Stimulated activated naive CD4-positive, alpha-beta T cell (primary cell): ENCODE measurements around the gene MAGEA11.
"Not testable (repeated sequence)": the region's sequence is repeated elsewhere in the genome, so short reads cannot be mapped to it uniquely, and the experiment has no call there.

Source experiments
- DNase-seq, 6 experiments: peaks; one replicate each; lab custom pipeline; 2025; lab: John Stamatoyannopoulos, UW

MAGEA11 gene, protein sequence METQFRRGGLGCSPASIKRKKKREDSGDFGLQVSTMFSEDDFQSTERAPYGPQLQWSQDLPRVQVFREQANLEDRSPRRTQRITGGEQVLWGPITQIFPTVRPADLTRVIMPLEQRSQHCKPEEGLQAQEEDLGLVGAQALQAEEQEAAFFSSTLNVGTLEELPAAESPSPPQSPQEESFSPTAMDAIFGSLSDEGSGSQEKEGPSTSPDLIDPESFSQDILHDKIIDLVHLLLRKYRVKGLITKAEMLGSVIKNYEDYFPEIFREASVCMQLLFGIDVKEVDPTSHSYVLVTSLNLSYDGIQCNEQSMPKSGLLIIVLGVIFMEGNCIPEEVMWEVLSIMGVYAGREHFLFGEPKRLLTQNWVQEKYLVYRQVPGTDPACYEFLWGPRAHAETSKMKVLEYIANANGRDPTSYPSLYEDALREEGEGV

DNA sequence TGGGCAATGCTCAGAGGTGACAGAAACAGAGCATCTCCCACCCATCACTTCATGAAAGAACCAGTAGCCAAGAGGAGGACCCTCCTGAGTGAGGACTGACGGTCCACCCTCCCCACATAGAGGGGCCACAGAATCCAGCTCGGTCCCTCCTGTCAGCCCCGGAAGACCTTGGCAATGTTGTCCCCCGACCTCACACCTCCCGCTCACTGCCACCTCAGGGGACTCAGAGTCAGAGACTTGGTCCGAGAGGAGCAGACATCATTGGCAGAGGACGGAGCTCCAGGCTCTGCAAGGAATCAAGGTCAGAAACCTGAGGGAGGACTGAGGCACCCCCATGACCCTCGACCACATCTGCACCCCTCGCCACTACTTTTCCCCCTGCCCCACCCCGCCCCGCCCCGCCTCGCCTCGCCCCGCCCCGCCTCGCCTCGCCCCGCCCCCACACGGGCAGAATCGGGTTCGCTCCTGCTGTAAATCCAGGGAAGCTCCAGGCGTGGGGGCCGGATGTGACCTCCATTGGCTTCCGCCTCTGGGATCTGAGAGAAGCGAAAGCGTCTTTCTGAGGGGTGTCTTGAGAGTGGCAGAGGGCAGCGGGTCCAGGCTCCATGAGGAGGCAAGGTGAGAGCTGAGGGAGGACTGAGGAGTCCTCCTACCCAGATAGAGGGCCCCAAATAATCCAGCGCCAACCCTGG is at the start of gene MAGEA11:
MAGEA11 (plus strand) TSS at position 516 of the 692 bp plus-strand sequence. CDS start 1,100 bp downstream, outside the sequence.
- no peak for DNase-seq

DNA sequence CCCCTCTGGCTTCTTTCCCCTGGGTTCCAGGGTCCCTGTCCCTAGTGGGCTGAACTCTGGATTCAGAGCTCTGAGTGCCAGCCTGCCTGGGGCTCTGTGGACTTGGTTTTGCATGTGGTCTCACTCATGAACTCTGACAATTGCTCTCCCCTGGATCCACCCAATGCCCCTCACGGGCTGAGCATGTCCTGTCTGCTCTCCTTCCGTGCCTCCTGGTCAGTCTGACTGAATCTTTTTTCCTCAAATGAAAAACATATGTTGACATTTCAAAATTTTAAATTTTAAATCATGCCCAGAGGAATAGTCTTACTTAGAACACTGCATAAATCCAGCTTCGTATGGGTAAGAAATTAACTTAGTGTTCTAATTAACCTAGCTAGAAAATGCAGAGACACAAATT is 36.8 kb upstream of the MAGEA11 start:
- not testable (repeated sequence) for DNase-seq

DNA sequence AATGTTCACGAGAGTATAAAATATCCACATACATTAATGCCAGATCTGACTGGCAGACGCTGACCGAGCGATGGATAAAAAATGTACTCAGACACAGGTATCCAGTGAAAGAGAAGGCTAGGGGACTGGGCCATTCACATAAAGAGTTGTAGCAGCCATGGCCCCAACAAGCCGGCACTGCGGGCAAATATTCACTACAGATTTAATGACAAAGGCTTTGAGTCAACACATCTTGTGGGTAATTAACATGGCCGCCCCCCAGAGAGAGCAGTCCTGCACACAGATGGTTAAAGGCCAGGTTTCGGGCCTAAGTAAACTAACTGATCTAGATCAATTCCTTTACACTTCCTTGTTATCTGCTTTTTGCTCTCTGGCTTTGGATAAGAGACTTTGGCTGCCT is 36.3 kb upstream of the MAGEA11 start:
- DNase-seq: not testable (repeated sequence)

DNA sequence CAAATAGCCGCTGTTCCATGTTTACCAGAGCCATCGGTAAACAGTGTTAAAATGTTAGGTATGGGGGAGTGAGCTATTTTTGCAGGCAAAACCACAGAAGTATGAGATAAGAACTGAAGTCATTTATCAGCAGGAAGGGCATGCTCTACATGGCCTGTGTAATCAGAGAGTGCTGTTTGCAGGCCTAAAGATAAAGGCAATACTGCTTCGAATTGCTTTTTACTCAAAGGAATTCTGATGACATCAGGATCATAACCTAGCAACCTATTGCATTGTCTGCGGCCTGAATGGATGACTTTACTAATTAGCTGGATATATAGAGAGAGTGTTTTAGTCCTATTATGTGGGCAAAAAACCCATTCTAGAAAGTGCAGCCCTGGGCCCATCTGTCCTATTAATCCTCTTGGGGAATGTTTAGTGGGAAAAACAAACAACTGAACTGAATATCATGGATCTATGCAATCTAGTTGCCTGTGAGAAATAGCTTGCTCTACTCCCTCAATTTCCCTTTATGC is 32.6 kb upstream of the MAGEA11 start:
- not testable (repeated sequence) for DNase-seq

DNA sequence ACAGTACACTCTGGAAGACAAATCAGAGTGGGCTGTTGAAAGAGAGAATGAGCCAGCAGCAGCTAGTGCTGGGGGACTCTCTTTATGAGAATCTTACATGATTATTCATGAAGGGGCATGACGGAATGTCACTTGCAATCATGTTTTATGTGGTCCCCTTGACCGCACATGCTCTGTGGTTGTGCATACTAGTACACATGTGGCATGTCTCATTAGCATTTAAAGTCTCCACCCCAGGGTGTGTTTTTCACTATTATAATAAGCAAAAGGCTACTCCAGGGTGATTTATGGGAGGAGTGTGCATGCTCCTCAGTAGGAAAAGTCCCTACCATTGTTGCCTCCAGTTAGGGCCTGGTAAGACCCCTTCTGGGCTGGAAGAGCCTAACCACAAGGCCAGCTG is 30.7 kb upstream of the MAGEA11 start:
- no peak for DNase-seq

DNA sequence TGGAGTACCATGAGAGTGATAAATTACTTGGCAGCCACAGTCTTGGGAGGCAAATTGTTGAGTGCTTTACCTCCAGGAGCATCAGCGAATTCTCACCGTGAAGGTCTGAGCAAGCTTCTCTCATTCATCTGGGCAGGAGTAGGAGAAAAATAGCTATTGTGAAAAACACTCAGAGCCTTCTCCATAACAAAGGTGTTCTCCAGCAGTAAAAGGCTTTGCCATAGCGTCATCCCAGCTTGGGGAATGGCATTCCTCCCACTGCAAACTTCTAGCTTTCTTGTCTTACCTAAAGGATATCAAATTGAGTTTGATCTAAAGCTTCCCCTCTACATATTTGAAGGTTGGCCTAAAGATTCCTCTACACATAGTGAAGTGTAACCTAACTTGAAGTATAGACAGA is 29.8 kb upstream of the MAGEA11 start:
- no peak for DNase-seq

DNA sequence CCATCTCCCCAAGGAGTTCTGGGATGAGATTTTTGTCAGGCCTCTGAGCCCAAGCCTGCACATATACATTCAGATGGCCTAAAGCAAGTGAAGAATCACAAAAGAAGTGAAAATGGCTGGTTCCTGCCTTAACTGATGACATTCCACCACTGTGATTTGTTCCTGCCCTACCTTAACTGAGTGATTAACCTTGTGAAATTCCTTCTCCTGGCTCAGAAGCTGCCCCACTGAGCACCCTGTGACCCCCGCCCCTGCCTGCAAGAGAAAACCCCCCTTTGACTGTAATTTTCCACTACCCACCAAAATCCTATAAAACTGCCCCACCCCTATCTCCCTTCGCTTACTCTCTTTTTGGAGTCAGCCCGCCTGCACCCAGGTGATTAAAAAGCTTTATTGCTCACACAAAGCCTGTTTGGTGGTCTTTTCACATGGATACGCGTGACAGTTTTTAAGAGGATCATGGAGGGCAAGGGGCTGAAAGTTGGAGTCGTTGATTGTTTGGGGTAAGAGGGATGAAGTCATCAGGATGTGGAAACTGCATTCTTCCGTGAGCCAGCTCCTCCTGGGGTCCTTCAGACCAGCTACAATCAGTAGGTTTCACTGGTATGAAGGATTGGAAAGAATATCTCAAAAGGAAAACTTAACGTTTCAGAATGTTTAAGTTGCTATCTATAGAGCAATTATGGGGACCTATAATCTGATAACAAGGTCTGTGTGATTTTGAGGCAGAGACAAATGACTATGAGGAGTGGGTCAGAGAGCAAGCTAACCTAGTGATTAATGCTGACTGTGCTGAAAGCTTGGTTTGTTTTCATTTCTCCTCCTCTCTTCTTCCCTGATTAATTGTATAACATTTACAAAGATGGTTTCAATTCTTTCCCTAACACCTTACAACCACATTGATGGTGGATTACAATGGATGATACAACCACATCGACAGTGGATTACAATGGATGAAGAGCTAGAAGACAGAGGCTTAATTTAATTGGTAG is 28.6 kb upstream of the MAGEA11 start:
- no peak for DNase-seq

DNA sequence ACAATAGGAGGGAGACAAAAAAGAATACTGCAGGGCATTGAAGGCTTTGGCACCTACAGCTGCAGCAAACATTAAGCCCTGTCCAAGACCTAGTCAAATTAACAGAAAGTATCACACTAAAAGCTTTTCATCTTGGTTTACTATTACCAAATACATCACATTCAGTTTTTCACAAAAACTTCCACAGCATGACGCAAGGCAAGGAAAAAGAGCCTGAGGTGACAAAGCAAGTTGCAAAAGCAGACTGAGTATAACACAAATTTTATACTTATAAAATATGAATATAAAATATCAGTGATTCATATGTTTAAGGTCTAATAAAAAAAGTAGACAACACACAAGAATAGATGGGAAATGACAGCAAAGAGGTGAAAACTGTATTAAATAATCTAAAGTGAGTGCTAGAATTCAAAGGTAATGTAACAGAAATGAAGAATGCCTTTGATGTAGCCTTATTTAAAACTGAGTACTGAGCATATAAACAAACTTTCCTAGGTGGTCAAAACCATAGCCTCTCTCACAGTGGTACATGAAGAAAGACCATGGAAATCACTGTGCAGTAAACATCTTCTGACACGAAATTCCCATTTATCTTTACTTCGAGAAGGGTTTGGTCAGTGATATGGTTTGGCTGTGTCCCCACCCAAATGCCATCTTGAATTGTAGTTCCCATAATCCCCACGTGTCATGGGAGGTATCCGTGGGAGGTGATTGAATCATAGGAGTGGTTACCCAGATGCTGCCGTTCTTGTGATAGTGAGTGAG is 27.7 kb upstream of the MAGEA11 start:
- DNase-seq: no peak

DNA sequence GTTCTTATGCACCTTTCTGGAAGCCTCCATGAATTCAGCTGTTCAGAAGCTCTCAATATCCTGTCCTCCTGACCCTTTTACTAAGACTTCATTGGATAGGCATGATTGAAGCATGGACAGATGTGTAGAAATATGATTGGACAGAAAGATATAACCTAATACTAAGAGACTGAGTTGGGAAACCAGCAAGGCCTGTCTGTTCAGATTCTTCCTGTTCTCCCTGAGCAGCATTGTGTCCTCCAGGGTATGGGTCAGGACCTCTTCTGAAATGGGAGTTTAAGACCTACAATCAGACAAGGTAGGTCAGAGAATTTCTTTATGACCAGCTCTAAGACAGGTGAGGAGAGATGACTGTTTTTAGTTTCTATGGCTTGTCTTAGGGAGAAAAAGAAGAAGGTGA is 23.9 kb upstream of the MAGEA11 start:
- DNase-seq: no peak

DNA sequence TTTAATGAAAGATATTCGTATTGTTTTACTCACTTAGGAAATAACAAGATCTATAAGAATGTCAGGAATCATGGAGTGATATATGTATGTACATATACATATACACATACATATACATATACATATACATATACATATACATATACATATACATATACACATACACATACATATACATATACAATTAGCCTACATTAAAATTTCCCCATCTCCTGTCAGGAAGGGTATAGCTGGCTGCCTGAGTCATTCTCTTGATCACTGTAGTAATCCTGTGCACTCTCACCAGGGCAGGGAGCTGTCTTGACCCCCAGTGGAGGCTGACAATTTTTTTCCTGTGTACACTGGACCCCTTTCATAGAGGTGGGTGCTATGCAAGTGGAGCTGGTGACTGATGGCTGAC is 23.3 kb upstream of the MAGEA11 start:
- DNase-seq: no peak

DNA sequence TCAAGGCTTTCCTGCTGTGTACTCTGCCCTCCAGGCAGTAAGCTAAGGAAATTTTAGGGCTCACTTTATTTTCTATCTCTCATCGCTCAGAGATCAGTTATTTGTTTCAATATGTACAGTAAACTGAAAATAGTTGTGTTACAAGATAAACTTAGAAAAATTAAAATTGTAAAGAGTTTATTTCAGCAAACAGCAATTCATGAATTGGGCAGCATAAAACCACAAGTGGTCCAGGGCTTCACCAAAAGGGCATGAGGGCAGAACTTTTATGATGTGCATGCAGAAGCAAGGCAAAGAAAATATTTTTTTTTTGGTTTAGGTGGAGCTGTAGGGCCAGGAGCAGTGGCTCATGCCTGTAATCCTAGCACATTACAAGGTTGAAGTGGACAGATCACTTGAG is 20.1 kb upstream of the MAGEA11 start:
- DNase-seq: no peak

DNA sequence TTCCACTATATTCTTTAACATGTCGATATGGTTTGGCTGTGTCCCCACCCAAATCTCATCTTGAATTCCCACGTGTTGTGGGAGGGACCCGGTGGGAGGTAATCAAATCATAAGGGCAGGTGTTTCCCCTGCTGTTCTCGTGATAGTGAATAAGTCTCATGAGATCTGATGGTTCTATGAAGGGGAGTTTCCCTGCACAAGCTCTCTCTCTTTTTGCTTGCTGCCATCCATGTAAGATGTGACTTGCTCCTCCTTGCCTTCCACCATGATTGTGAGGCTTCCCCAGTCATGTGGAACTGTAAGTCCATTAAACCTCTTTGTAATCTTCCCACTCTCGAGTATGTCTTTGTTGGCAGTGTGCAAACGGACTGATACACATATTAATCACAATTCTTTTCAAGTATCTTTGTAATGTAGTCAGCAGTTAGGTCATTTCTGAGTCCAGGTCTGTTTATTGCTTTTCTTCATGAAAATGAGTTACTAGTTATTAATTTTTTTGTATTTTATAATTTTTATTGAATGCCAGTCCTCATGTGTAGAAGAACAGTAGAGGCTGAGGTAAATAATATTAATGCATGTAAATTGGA is 19.1 kb upstream of the MAGEA11 start:
- not testable (repeated sequence) for DNase-seq

DNA sequence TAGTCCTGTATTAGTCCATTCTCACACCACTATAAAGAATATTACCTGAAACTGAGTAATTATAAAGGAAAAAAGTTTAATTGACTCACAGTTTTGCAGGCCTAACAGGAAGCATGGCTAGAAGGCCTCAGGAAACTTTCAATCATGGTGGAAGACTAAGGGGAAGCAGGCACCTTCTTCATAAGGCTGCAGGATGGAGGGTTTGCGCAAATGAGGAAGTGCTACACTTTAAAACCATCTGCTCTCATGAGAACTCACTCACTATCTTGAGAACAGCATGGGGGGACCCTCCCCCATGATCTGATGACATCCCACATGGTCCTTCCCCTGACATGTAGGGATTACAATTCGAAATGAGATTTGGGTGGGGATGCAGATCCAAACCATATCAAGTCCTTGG is 12.1 kb upstream of the MAGEA11 start:
- DNase-seq: no peak

DNA sequence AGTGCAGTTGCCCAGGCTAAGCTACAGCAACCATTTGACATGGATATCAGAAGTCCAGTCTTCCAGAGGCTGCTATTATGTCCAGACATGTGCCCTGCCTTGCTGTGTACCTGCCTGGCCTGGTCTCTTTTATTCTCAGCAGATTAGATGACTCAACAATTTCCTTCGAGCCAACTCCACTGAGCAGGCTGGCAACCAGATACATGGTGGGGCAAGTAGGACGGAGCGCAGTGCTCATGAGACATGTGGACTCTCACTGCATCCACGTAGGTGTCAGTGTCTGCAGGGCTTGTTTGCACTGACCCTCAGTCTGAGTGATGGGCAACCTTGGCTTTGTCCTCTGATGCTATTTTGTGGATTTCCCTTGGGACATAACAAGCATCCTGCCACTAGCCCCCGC is 7.2 kb upstream of the MAGEA11 start:
- no peak for DNase-seq

DNA sequence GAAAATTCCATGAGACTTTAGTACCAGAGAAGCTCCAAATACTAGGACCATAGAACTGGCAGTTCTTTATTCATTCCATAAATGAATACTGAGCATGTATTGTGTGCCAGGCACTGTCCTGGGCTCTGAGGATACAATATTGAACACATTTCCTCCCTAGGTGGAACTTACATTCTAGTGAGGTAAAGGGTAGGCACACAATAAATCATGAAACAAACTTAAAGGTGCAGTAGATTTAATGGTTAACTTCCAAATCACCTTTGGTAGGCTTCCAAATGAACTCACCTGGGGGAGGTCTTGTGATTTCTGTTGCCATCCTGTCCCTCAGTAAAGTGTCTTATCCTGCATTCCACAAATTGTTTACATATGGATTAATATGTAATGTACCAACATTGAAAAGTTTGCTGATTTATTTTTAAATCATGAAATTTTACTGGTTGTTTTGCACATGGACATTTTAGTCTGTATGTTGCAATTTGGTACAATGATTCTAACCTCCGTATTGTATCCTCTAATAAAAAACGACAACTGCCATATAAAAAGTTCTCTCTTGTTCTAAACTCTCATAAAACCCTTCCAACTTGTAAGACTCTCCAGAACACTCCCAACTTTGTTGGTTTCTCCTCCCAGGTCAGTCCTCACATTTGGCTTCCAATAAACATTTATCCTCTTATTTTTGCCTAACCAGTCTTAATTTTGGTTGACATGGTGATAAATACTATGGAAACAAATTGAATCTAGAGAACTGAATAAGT is 4.5 kb upstream of the MAGEA11 start:
- DNase-seq: no peak

DNA sequence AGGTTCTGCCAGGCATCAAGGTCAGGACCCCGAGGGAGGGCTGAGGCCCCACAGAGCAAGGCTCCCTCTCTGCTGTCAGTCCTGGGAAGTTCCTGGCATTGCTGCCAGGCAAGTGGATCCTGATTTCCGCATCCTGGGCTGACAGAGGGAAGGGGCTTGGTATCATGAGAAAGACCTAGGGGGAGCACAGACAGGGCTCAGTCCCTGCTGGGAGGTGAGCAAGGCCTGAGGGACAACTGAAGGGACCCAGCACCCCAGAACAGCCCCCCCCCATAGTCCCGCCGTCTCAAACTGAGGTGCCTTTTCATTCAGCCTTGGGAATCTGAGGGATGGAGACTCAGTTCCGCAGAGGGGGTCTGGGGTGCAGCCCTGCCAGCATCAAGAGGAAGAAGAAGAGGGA is 971 bp downstream of the MAGEA11 start:
- no peak for DNase-seq

DNA sequence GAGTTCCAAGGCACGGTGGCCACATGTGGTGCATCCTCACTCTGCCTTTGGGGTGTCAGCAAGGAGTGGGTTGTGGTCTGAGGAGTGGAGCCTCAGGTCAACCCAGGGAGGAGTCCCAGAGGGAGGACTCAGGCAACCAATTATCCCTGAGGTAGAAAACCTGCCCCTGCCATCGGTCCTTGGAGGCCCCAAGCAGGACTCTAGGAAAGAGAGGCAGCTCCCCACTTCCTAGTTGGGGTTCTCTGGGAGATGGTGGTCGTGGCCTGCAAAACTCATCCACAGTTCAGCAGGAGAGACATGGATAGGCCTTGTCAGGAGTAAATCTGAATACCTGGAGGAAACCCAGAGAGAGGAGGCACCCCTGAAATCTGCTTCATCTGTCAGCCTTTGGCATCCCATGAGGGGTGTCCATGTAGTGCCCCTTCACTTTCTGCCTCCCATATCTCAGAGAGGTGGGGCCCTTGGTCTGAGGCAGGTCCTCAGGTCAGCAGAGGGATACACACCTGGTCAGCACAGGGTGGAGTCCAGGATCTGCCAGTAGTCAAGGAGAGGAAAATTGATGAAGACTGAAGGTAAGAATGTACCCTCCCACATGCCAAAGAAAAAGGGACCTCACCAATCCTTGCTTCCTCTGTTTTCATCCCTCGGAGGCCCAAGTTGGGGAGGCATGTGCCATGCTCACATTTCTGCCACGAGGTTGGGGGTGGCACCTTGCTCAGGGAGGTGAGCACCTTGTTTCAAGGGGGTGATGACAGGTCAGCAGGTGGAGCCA is 1.6 kb downstream of the MAGEA11 start:
- DNase-seq: no peak

DNA sequence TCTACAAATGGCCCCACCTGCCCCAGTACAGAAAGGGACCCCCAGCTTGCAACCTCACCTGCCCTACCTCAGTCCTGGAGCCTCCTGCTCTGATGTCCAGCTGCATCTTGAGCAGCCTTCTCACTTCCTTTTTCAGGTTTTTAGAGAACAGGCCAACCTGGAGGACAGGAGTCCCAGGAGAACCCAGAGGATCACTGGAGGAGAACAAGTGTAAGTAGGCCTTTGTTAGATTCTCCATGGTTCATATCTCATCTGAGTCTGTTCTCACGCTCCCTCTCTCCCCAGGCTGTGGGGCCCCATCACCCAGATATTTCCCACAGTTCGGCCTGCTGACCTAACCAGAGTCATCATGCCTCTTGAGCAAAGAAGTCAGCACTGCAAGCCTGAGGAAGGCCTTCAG is 3.6 kb downstream of the MAGEA11 start:
- no peak for DNase-seq

DNA sequence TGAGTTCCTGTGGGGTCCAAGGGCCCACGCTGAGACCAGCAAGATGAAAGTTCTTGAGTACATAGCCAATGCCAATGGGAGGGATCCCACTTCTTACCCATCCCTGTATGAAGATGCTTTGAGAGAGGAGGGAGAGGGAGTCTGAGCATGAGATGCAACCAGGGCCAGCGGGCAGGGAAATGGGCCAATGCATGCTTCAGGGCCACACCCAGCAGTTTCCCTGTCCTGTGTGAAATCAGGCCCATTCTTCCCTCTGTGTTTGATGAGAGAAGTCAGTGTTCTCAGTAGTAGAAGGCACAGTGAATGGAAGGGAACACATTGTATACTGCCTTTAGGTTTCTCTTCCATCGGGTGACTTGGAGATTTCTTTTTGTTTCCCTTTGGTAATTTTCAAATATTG is 4.8 kb downstream of the MAGEA11 start:
- no peak for DNase-seq
